Measurements from ENCODE around the gene ADARB2. TPM values are rescaled to one million over a fixed set of nuclear protein-coding genes. Genes with fewer than 3 reads are reported as not detected.
"Not testable (repeated sequence)": the region's sequence is repeated elsewhere in the genome, so short reads cannot be mapped to it uniquely, and the experiment has no call there.

The ADARB2 gene
- total RNA-seq, 1 donor, result 1.1 TPM

- no peak for DNase-seq (ENCODE audit: low read depth in 2 of 3, low spot score in 2 of 3)
Observed at GRCh38 chr10:1417574-1417973, 319.8 kb downstream of the ADARB2 start.

- no peak for DNase-seq (ENCODE audit: low read depth in 2 of 3, low spot score in 2 of 3)
Observed at GRCh38 chr10:1416456-1417037, 320.8 kb downstream of the ADARB2 start.

- DNase-seq (ENCODE audit: low read depth in 2 of 3, low spot score in 2 of 3), result no peak
Observed at GRCh38 chr10:1414893-1415292, 322.4 kb downstream of the ADARB2 start.

GRCh38 chr10:1414346-1414745 is 323.0 kb downstream of the ADARB2 start:
- not testable (repeated sequence) for DNase-seq (ENCODE audit: low read depth in 2 of 3, low spot score in 2 of 3)

- no peak for DNase-seq (ENCODE audit: low read depth in 2 of 3, low spot score in 2 of 3)
Observed at GRCh38 chr10:1413823-1414222, 323.5 kb downstream of the ADARB2 start.

GRCh38 chr10:1413256-1413655 is 324.1 kb downstream of the ADARB2 start:
- DNase-seq (ENCODE audit: low read depth in 2 of 3, low spot score in 2 of 3), result no peak

GRCh38 chr10:1412531-1413189 is 324.7 kb downstream of the ADARB2 start:
- DNase-seq (ENCODE audit: low read depth in 2 of 3, low spot score in 2 of 3), result no peak

- DNase-seq (ENCODE audit: low read depth in 2 of 3, low spot score in 2 of 3), result peak in 1 of 3 donors; percentile 25
Observed at GRCh38 chr10:1411956-1412355, 325.4 kb downstream of the ADARB2 start.

- DNase-seq (ENCODE audit: low read depth in 2 of 3, low spot score in 2 of 3), result no peak
Observed at GRCh38 chr10:1411451-1411850, 325.9 kb downstream of the ADARB2 start.

GRCh38 chr10:1410469-1411395 is 326.6 kb downstream of the ADARB2 start:
- DNase-seq (ENCODE audit: low read depth in 2 of 3, low spot score in 2 of 3), result no peak

GRCh38 chr10:1410032-1410431 is 327.3 kb downstream of the ADARB2 start:
- DNase-seq (ENCODE audit: low read depth in 2 of 3, low spot score in 2 of 3), result no peak

- no peak for DNase-seq (ENCODE audit: low read depth in 2 of 3, low spot score in 2 of 3)
Observed at GRCh38 chr10:1409392-1409791, 327.9 kb downstream of the ADARB2 start.

GRCh38 chr10:1408651-1409367 is 328.5 kb downstream of the ADARB2 start:
- no peak for DNase-seq (ENCODE audit: low read depth in 2 of 3, low spot score in 2 of 3)

GRCh38 chr10:1406967-1407945 is 330.1 kb downstream of the ADARB2 start:
- no peak for DNase-seq (ENCODE audit: low read depth in 2 of 3, low spot score in 2 of 3)

GRCh38 chr10:1406132-1406966 is 331.0 kb downstream of the ADARB2 start:
- no peak for DNase-seq (ENCODE audit: low read depth in 2 of 3, low spot score in 2 of 3)

GRCh38 chr10:1404323-1405260 is 332.7 kb downstream of the ADARB2 start:
- no peak for DNase-seq (ENCODE audit: low read depth in 2 of 3, low spot score in 2 of 3)

GRCh38 chr10:1403508-1404322 is 333.6 kb downstream of the ADARB2 start:
- no peak for DNase-seq (ENCODE audit: low read depth in 2 of 3, low spot score in 2 of 3)

All from hematopoietic multipotent progenitor cell (in vitro differentiated cells).